Vagina (tissue), 2 donors: ENCODE results near the gene GRIA1.

Source experiments
- POLR2A ChIP-seq, 2 donors: fragments of 450-650 bp; IDR thresholded peaks; one replicate each; pipeline ENCODE4 v1.6.1; 2017; ENCODE audit warnings: antibody characterized with exemption in 2 of 2, mild to moderate bottlenecking in 2 of 2, moderate library complexity in 2 of 2
- TF ChIP-seq, protein P1 (sequence below), 3 experiments: fragments of 450-650 bp in 2 of 3; fragments of 200-600 bp in 1 of 3; sonication (generic) in 1 of 3; IDR thresholded peaks; one replicate each; pipeline ENCODE4 v1.5.1; 2017 to 2019; ENCODE audit warnings: antibody characterized with exemption in 3 of 3, mild to moderate bottlenecking in 2 of 3, moderate library complexity in 2 of 3

DNA sequence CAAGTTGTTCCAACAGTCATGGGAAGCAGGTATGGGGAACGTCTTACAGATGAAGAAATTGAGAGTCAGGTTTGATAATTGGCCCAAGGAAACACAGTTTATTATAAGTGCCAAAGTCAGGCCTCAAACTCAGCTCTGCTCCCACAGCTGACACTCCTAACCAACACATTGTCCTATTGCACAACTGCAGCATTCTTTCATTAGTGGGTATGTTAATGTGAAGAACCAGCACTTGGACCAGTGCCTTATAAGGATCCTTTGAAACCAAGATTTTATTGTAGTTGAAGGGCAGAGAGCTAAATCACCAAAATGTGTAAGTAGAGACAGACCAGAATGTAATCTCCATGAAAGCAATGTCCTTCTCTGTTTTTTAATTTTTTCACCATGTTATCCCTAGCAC is 56.1 kb downstream of the GRIA1 start:
- no peak for TF ChIP-seq POLR2A (IDR thresholded peaks at IDR 0.05)
- TF ChIP-seq, protein P1, sequence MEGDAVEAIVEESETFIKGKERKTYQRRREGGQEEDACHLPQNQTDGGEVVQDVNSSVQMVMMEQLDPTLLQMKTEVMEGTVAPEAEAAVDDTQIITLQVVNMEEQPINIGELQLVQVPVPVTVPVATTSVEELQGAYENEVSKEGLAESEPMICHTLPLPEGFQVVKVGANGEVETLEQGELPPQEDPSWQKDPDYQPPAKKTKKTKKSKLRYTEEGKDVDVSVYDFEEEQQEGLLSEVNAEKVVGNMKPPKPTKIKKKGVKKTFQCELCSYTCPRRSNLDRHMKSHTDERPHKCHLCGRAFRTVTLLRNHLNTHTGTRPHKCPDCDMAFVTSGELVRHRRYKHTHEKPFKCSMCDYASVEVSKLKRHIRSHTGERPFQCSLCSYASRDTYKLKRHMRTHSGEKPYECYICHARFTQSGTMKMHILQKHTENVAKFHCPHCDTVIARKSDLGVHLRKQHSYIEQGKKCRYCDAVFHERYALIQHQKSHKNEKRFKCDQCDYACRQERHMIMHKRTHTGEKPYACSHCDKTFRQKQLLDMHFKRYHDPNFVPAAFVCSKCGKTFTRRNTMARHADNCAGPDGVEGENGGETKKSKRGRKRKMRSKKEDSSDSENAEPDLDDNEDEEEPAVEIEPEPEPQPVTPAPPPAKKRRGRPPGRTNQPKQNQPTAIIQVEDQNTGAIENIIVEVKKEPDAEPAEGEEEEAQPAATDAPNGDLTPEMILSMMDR (IDR thresholded peaks at IDR 0.05): no peak
